Mucosa of descending colon (tissue), 3 donors: Measurements from ENCODE around the gene ART3. TPM values are rescaled to one million over a fixed set of nuclear protein-coding genes. Genes with fewer than 3 reads are reported as not detected.
A peak's percentile ranks its signal among the peaks of the same experiment; 100 is the strongest.

Experiments used
- ATAC-seq: fragments of 200-7000 bp; cut with Tn5 transposase; one replicate; pipeline ENCODE4 v1.9.1; 2020; ENCODE audit warnings: mild to moderate bottlenecking, moderate library complexity
- DNase-seq, 3 donors: peaks; one replicate each; pipeline ENCODE4 v3.0.0-alpha.2; 2020
- H3K36me3 ChIP-seq: fragments of 200-600 bp; one replicate; pipeline ENCODE4 v1.8.0; 2021; ENCODE audit warnings: low read depth, mild to moderate bottlenecking
- H3K4me1 ChIP-seq: fragments of 200-600 bp; one replicate; pipeline ENCODE4 v1.8.0; 2021; ENCODE audit warnings: low read depth, mild to moderate bottlenecking
- H3K4me3 ChIP-seq: fragments of 200-600 bp; one replicate; pipeline ENCODE4 v1.8.0; 2021; ENCODE audit warnings: mild to moderate bottlenecking
- H3K9me3 ChIP-seq: fragments of 200-600 bp; one replicate; pipeline ENCODE4 v1.8.0; 2021; ENCODE audit warnings: mild to moderate bottlenecking
- CTCF ChIP-seq: fragments of 200-600 bp; IDR thresholded peaks from one replicate; pipeline ENCODE4 v1.8.0; 2022; ENCODE audit warnings: antibody characterized with exemption, mild to moderate bottlenecking
- intact Hi-C, 2 donors: fragments of 100-400 bp; cut with DNase I in 1 of 2; cut with micrococcal nuclease in 1 of 2; formaldehyde crosslinking; loops; one replicate each; pipeline versions ENCODE4 v1.11.0 to v1.11.1; 2022; cut with DNase I, micrococcal nuclease
- total RNA-seq, 3 donors: library from RNA; stranded (reverse); fragmentation: NEBNext Ultra II Directional in 2 of 3; extraction: Animal tissue kit (Norgen Biotek cat#: 25700) in 2 of 3; gene quantifications; one replicate each; pipeline versions ENCODE4 v1.2.1 to v1.2.4, GENCODE V29; 2021 to 2023
- donor health status: DM: no; HTN: no; CAD: no; lungs with moderate emphysema.
- donor health status: DM: no; HTN: no; CAD: no.
- donor health status: DM: no; HTN: yes; CAD: no.

The ART3 gene
- total RNA-seq, 3 donors from 2014 or later: 1.1 to 2.2 TPM; not detected in 1

GRCh38 chr4:76088719-76089118 is 14.2 kb downstream of the ART3 start:
- intact Hi-C loops: no loop called here
- ATAC-seq: no peak
- DNase-seq: no peak
- no peak for TF ChIP-seq CTCF
- no peak overlapping the region for H3K4me3 ChIP-seq
- no peaks in the 10 kb centered on the region for H3K9me3 ChIP-seq
- H3K36me3 ChIP-seq: no peaks in the 10 kb centered on the region
- H3K4me1 ChIP-seq: no peaks in the 10 kb centered on the region

GRCh38 chr4:76090241-76090691 is 15.8 kb downstream of the ART3 start:
- peak in 1 of 3 donors; percentile 47 for DNase-seq
- Histone ChIP-seq H3K4me1 (no peaks in the 10 kb centered on the region), H3K9me3 (no peaks in the 10 kb centered on the region), H3K36me3 (no peaks in the 10 kb centered on the region), H3K4me3 (no peak overlapping the region)
- peak; percentile 75 for ATAC-seq
- intact Hi-C loops: no loop called here
- TF ChIP-seq CTCF: no peak

GRCh38 chr4:76091052-76091451 is 16.5 kb downstream of the ART3 start:
- no peak for DNase-seq
- no peaks in the 10 kb centered on the region for H3K9me3 ChIP-seq
- no peak overlapping the region for H3K4me3 ChIP-seq
- TF ChIP-seq CTCF: no peak
- H3K36me3 ChIP-seq: no peaks in the 10 kb centered on the region
- intact Hi-C loops: no loop called here
- no peak for ATAC-seq
- no peaks in the 10 kb centered on the region for H3K4me1 ChIP-seq

- no peak for ATAC-seq
These were observed 21.1 kb downstream of the ART3 start for GRCh38 chr4:76095568-76095967.

GRCh38 chr4:76096076-76096475 is 21.6 kb downstream of the ART3 start:
- no peak overlapping the region for H3K4me3 ChIP-seq
- no peak for TF ChIP-seq CTCF
- no peaks in the 10 kb centered on the region for H3K9me3 ChIP-seq
- H3K4me1 ChIP-seq: no peaks in the 10 kb centered on the region
- DNase-seq (no peak), ATAC-seq (no peak)
- intact Hi-C loops: no loop called here
- no peaks in the 10 kb centered on the region for H3K36me3 ChIP-seq

More at GRCh38 chr4:76095568-76095967, 21.1 kb downstream of the ART3 start:
- H3K9me3 ChIP-seq: no peaks in the 10 kb centered on the region
- no peak for TF ChIP-seq CTCF
- no peak overlapping the region for H3K4me3 ChIP-seq
- intact Hi-C loops: no loop called here
- DNase-seq: no peak
- H3K4me1 ChIP-seq: no peaks in the 10 kb centered on the region
- H3K36me3 ChIP-seq: no peaks in the 10 kb centered on the region

GRCh38 chr4:76105652-76106051 is 31.1 kb downstream of the ART3 start:
- TF ChIP-seq CTCF: no peak
- Histone ChIP-seq H3K4me1 (no peaks in the 10 kb centered on the region), H3K4me3 (no peak overlapping the region), H3K9me3 (no peaks in the 10 kb centered on the region), H3K36me3 (no peaks in the 10 kb centered on the region)
- intact Hi-C loops: no loop called here
- ATAC-seq (no peak), DNase-seq (no peak)
